A549 (cell line): Measurements from ENCODE around the gene BMP10.

ENCODE experiments used
- CTCF ChIP-seq: fragments of >200 bp; sonication (Bioruptor Twin); formaldehyde crosslinking; IDR thresholded peaks from 3 replicates; pipeline ENCODE4 v1.5.1; 2016
- ELK1 ChIP-seq: fragments of 150-350 bp; IDR thresholded peaks from 2 replicates; pipeline ENCODE4 v1.6.1; 2014; ENCODE audit warnings: low read depth, mild to moderate bottlenecking, low read length
- EP300 ChIP-seq, 2 experiments: fragments of >200 bp; sonication (Bioruptor Twin); formaldehyde crosslinking; IDR thresholded peaks; 2 replicates in 1 of 2; 3 replicates in 1 of 2; pipeline ENCODE4 v1.6.1; 2016 to 2017
- FOSL2 ChIP-seq, 2 experiments: fragments of 450-650 bp in 1 of 2; fragments of >200 bp in 1 of 2; sonication (Bioruptor Twin) in 1 of 2; formaldehyde crosslinking; IDR thresholded peaks; 2 replicates each; pipeline versions ENCODE4 v1.5.0 to v1.6.1; 2016 to 2020; ENCODE audit warnings: mild to moderate bottlenecking in 1 of 2, moderate library complexity in 1 of 2
- HOXA7 ChIP-seq: fragments of 250-450 bp; sonication (Bioruptor Pico); IDR thresholded peaks from 2 replicates; pipeline ENCODE4 v1.5.0; 2020; ENCODE audit warnings: mild to moderate bottlenecking, moderate library complexity
- JUN ChIP-seq, 2 experiments: fragments of >200 bp; sonication (Bioruptor Twin); formaldehyde crosslinking; IDR thresholded peaks; 2 replicates in 1 of 2; 3 replicates in 1 of 2; pipeline ENCODE4 v1.6.1; 2016 to 2017
- KDM5A ChIP-seq: fragments of 200-600 bp; sonication (generic); IDR thresholded peaks from 2 replicates; pipeline ENCODE4 v1.6.1; 2016; ENCODE audit warnings: antibody characterized with exemption, mild to moderate bottlenecking
- USF2 ChIP-seq: fragments of 450-650 bp; IDR thresholded peaks from 2 replicates; pipeline ENCODE4 v1.6.1; 2014; ENCODE audit warnings: antibody characterized with exemption

GRCh38 chr2:68828887-68829708 is 42.1 kb downstream of the BMP10 start:
- no peak for TF ChIP-seq CTCF
- peak; percentile 80 for TF ChIP-seq USF2
- no peak for TF ChIP-seq FOSL2 (IDR thresholded peaks at IDR 0.05)
- TF ChIP-seq FOSL2 (CRISPR knock-in tag; IDR thresholded peaks at IDR 0.05) = no peak
- no peak for TF ChIP-seq ELK1
- no peak for TF ChIP-seq JUN (IDR thresholded peaks at IDR 0.05)
- TF ChIP-seq EP300 (IDR thresholded peaks at IDR 0.05) = no peak
- no peak for TF ChIP-seq HOXA7 (CRISPR knock-in tag)
- TF ChIP-seq KDM5A = no peak
